HG02884 (cell line): ENCODE results near the gene AFAP1L1.

Source experiments
- ATAC-seq: cut with Tn5 transposase; IDR thresholded peaks from one replicate; pipeline ENCODE4 v1.9.1; 2021; ENCODE audit warnings: mild to moderate bottlenecking, moderate library complexity; ENCODE audit not compliant: unreplicated experiment

AFAP1L1 gene

GRCh38 chr5:149271716-149272563 is at the start of gene AFAP1L1:
AFAP1L1 (plus strand) TSS chr5:149271859; CDS start chr5:149271969, 110 bp downstream.
- no peak for ATAC-seq

DNA sequence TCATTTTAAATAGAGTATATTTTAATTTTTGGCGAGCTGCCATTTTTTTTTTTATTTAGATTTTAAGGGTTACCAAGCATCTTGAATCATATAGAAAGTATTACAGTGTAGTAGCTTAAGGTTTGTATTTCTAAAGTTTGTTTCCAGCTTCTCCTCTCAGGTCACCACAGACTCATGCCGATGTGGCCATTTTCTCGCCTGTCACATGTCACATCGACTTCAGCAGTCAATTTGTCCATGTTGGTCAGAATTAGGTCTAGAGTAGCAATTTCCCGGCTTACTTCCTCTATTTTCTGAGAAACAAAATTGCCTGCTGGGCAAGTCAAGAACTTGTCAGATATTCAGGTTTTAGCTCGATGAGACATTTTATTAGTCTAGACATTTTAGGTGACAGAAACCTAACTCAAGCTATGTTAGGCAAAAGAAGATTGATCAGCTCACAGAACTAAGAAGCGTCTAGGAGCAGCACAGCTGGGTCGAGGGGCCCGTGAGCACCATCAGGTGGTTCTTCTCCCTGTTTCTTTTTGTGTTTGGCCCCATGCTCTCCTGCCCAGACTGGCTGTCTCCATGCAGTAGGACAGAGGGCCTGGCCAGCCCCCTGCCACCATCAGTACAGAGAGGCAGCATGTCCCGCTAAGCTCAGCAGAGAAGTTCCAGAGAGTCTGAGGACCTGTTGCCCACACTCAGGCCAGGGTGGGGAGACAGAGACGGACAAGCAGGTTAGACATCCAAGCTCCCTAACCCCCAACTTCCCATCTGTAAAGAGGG is 48.4 kb upstream of the AFAP1L1 start:
- ATAC-seq: no peak

DNA sequence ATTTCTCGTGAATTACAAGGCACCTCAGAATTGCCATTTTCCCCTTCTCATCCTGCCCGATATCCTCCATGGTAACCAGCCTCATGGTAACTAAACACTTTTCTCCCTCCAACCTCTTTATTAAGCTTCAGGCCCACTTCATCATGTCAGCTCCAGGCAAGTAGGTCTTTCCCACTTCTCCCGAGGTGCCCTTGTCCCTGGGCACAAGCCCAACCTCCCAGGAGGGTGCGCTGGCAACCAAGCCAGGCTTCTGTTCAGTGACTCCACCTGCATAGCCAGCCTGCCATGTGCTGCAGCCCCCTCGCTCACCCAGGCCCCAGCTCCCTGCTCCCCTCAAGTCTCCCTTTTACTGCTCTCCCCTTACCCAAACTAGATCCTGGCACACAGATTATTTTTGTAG is 47.4 kb upstream of the AFAP1L1 start:
- ATAC-seq: no peak

DNA sequence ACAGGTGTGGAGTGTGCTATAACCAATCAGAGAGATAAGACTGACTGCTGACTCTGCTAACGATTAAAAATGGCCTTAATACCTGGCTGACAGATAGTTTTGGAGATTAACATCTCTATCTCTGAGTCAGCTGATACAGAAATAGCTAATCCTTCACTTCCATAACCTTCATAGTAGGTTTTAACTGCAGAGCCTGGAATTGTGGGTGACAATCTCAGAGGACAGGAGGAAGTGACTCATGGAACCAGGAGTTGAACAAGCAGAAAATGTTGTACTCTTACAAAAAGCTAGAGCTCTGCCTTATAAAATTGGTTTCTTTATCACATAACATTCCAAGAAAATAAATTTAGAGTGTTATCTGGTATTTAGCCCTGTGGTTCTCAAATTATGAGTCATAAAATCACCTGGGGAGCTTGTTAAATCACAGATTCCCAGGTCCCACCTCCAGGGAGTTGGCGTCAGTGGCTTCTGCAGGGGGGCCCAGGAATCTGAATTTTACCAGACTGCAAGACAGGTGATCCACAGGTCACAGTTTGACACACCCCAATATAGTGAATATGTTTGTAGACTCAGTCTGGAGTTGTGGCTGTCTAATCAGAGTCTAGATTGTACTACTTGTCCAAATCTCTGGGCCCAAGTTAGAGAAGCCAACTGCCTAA is 44.4 kb upstream of the AFAP1L1 start:
- no peak for ATAC-seq

- ATAC-seq: no peak
Measured at GRCh38 chr5:149228618-149229297, 42.9 kb upstream of the AFAP1L1 start.

DNA sequence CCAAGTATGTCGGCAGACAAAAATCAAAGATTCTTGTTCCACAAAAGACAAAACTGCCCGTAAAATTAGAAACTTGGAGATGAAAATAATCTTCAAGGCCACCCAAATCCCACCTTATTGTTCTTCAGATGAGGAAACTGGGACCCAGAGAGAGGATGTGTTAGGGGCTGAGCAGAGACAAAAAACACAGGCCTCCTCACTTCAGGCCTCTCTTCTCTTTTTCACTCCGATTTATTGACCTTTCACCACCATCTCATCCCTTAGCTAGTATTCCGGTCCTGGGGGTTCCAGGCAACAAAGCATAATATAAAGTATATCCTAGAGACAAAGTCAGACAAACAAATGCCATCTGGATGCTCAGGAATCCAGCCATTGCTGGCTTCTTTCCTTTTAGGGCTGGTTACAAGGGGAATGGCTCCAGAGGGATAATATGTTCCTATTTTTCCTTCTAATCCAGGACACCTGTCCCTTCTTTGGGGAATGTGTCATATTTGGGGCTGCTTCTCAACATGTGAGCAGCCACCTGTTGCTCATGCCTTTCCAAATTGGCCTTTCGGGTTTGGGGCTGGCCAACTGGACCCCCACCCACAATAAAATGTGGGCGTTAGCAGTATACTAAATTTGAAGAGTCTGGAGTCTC is 42.2 kb upstream of the AFAP1L1 start:
- ATAC-seq: no peak

GRCh38 chr5:149235841-149236240 is 35.8 kb upstream of the AFAP1L1 start:
- ATAC-seq: no peak

GRCh38 chr5:149237662-149238061 is 34.0 kb upstream of the AFAP1L1 start:
- ATAC-seq: no peak

- ATAC-seq: no peak
Measured at GRCh38 chr5:149238540-149238939, 33.1 kb upstream of the AFAP1L1 start.

GRCh38 chr5:149239917-149240316 is 31.7 kb upstream of the AFAP1L1 start:
- no peak for ATAC-seq

- no peak for ATAC-seq
Measured at GRCh38 chr5:149240354-149240998, 31.2 kb upstream of the AFAP1L1 start.

- no peak for ATAC-seq
Measured at GRCh38 chr5:149242339-149242738, 29.3 kb upstream of the AFAP1L1 start.

- no peak for ATAC-seq
Measured at GRCh38 chr5:149246906-149247305, 24.8 kb upstream of the AFAP1L1 start.

DNA sequence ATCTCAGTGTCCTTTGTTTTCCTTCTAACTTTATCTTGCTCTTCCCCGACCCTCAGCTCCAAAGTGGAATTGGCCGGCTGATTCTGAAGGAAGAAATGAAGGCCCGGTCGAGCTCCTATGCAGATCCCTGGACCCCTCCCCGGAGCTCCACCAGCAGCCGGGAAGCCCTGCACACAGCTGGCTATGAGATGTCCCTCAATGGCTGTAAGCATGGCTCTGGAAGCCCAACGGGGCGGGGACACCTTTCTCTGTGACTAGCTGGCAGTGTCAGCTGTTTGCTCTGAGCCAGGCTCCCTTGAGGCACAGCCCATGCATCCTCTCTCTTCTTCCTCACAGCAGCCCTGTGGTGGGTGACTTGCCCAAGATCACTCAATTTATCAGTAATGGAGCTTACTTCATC is 23.9 kb upstream of the AFAP1L1 start:
- no peak for ATAC-seq

DNA sequence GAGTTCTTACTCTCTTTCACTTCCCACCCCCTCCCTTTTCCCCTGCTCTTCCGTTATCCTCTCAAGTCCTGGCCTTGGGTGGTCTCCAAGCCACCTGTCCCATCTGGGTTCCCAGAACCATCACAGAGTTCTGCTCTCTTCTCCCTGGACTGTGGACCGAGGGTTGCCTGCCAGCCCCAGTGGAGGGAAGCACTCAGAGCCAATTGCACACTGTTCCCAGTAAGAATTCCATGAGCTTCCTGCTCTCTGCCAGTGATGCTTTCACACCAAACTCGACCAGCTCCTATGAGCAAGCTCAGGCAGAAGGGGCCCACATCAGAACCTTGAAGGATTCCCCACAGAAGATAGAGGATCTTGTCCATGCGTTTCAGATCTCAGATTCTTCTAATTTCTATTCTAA is 20.1 kb upstream of the AFAP1L1 start:
- ATAC-seq: no peak

GRCh38 chr5:149254506-149254905 is 17.2 kb upstream of the AFAP1L1 start:
- ATAC-seq: no peak

DNA sequence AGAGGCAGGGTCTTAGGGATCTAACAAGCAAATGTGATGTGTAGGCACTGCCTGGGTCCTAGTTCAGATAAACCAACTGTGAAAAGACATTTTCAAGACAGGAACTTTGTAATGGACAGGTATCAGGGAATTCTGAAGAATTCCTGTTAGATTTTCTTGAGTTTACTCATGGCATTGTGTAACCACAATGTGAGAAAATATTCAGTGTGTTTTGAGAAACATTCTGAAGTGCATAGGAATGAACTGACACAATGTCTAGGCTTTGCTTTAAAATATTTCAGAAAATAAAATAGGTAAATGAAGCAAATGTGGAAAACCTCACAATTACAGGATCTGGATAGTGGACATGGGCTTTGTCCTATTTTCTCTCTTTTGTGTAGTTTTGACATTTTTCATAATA is 15.2 kb upstream of the AFAP1L1 start:
- ATAC-seq: no peak

GRCh38 chr5:149257131-149257530 is 14.5 kb upstream of the AFAP1L1 start:
- ATAC-seq: no peak

DNA sequence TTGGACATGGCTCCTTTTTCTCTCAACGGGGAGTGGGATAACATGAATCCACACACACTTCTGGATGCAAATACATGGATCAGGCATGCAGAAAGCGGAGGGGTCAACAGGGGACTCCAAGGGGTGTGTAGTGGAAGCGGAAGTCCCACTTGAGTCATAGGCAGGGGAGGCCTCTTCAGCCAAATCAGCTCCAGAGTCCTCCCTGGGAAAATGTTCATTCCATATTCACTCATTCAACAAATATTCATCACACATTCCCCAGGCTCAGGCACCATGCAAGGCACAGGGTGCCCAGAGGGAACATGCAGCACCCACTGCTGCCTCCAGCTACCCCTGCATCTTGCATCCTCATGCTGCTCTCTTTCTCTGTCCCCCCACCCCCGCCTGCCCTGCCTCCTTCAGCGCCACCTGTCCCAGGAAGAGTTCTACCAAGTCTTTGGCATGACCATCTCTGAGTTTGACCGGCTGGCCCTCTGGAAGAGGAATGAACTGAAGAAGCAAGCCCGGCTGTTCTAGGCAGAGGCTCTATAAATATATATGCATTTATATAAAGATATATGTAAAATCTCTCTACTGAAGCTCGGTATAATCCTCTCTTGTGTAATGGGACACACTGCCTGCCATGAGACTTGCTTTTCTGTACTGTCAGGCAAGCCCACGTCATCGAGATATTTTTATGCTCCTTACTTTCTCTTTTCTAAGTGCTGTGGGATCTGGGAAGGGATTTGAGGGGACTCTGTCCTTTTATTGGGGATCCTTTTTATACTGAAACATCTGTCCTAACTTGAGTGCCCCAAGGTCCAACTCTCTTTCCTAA is 13.6 kb upstream of the AFAP1L1 start:
- no peak for ATAC-seq
